A673 (cell line): Measurements from ENCODE around the gene TMEM43. TPM values are rescaled to one million over a fixed set of nuclear protein-coding genes. Genes with fewer than 3 reads are reported as not detected.
A peak's percentile ranks its signal among the peaks of the same experiment; 100 is the strongest.

Experiments used
- BruUV-seq: library from RNA; stranded (reverse); fragments of 400-500 nt; replicated peaks from 2 replicates; lab custom pipeline; 2021; lab: Mats Ljungman, UMichigan
- CTCF ChIA-PET: fragments of 300-600 bp; sonication (Branson Sonifier 250); formaldehyde crosslinking; loops from one replicate; lab custom pipeline; 2022; ENCODE audit warnings: antibody characterized with exemption; lab: Charles Lee
- POLR2A ChIA-PET: fragments of 300-600 bp; sonication (Branson Sonifier 250); formaldehyde crosslinking; loops from one replicate; lab custom pipeline; 2022; ENCODE audit warnings: antibody characterized with exemption; ENCODE audit not compliant: low non-redundant PET; lab: Charles Lee
- DNase-seq: peaks from one replicate; pipeline ENCODE4 v3.0.0-alpha.2; 2015; ENCODE audit warnings: low spot score
- H3K27ac ChIP-seq: fragments of 200-600 bp; sonication (generic); 2 replicates; pipeline ENCODE4 v1.5.1; 2016; ENCODE audit warnings: mixed run types, low read depth, mild to moderate bottlenecking, mixed read lengths, antibody characterized with exemption, low read length; ENCODE audit not compliant: poor library complexity, severe bottlenecking
- H3K27me3 ChIP-seq: fragments of 200-600 bp; sonication (generic); replicated peaks from 2 replicates; pipeline ENCODE4 v1.6.1; 2017; ENCODE audit warnings: mixed run types, low read depth, mild to moderate bottlenecking, mixed read lengths, antibody characterized with exemption, low read length; ENCODE audit not compliant: insufficient read depth, poor library complexity
- H3K36me3 ChIP-seq: fragments of 200-600 bp; sonication (generic); 2 replicates; pipeline ENCODE4 v1.6.1; 2016; ENCODE audit warnings: mixed run types, mild to moderate bottlenecking, mixed read lengths, antibody characterized with exemption, low read length; ENCODE audit not compliant: insufficient read depth, poor library complexity, severe bottlenecking
- H3K4me1 ChIP-seq: fragments of 200-600 bp; sonication (generic); 2 replicates; pipeline ENCODE4 v1.6.1; 2017; ENCODE audit warnings: mixed run types, mild to moderate bottlenecking, mixed read lengths, antibody characterized with exemption, low read length; ENCODE audit not compliant: insufficient read depth, poor library complexity, severe bottlenecking
- H3K4me3 ChIP-seq: fragments of 200-600 bp; sonication (generic); 2 replicates; pipeline ENCODE4 v1.5.1; 2016; ENCODE audit warnings: low read depth, mixed run types, mild to moderate bottlenecking, mixed read lengths, low read length; ENCODE audit not compliant: poor library complexity, severe bottlenecking
- H3K9me3 ChIP-seq: fragments of 200-600 bp; sonication (generic); 2 replicates; pipeline ENCODE4 v1.6.1; 2016; ENCODE audit warnings: mixed run types, low read depth, mild to moderate bottlenecking, mixed read lengths, antibody characterized with exemption, low read length; ENCODE audit not compliant: poor library complexity, severe bottlenecking
- CTCF ChIP-seq: fragments of 300-800, 200-600 bp; sonication (generic); conservative IDR thresholded peaks from 2 replicates; pipeline ENCODE4 v1.5.1; 2017; ENCODE audit warnings: low read depth, mild to moderate bottlenecking, antibody characterized with exemption, low read length, moderate library complexity, mixed read lengths
- EZH2 ChIP-seq: fragments of 200-600 bp; sonication (generic); IDR thresholded peaks from 2 replicates; pipeline ENCODE4 v1.6.1; 2017; ENCODE audit warnings: borderline replicate concordance, low read depth, mild to moderate bottlenecking, mixed read lengths, antibody characterized with exemption, low read length; ENCODE audit not compliant: poor library complexity, severe bottlenecking
- intact Hi-C: fragments of 100-400 bp; cut with micrococcal nuclease; formaldehyde crosslinking; loops from one replicate; pipeline ENCODE4 v1.10.0; 2022; ENCODE audit not compliant: unreplicated experiment
- total RNA-seq: library from RNA; stranded (reverse); gene quantifications from 2 replicates; pipeline ENCODE4 v1.2.3, GENCODE V29; 2021

The TMEM43 gene
- total RNA-seq, 1 experiment from 2014 or later = 55.6 TPM

GRCh38 chr3:14143271-14144225 lies 18.7 kb downstream of the TMEM43 start:
- Histone ChIP-seq H3K27me3 (no peaks in the 10 kb centered on the region), H3K27ac (peak overlapping the region; percentile 72), H3K4me1 (peaks cover 27% of the 10 kb centered on the region), H3K36me3 (peaks cover 28% of the 10 kb centered on the region), H3K4me3 (no peak overlapping the region), H3K9me3 (no peaks in the 10 kb centered on the region)
- POLR2A ChIA-PET = no interaction called here
- TF ChIP-seq EZH2 (no peak), CTCF (no peak)
- DNase-seq = peak; percentile 35
- intact Hi-C loops = no loop called here
- CTCF ChIA-PET = interaction anchor here (2.7 kb wide), 1 partner anchor 247 kb away, joined by 9 read pairs; no protein-coding TSS in a partner anchor
- BruUV-seq = no TSS peak

GRCh38 chr3:14144423-14145075 lies 19.7 kb downstream of the TMEM43 start:
- DNase-seq = peak; percentile 93
- BruUV-seq = no TSS peak
- TF ChIP-seq CTCF (no peak), EZH2 (no peak)
- intact Hi-C loops = no loop called here
- no peak overlapping the region for H3K4me3 ChIP-seq
- CTCF ChIA-PET = interaction anchor here (1.9 to 2.7 kb wide), 2 partner anchors 20 to 248 kb away, joined by 4 to 9 read pairs; partner anchors contain the start of genes CHCHD4 and TMEM43
- H3K9me3 ChIP-seq = no peaks in the 10 kb centered on the region
- POLR2A ChIA-PET = no interaction called here
- H3K36me3 ChIP-seq = peaks cover 26% of the 10 kb centered on the region
- H3K27ac ChIP-seq = peak overlapping the region; percentile 72
- no peaks in the 10 kb centered on the region for H3K27me3 ChIP-seq
- H3K4me1 ChIP-seq = peaks cover 27% of the 10 kb centered on the region

GRCh38 chr3:14145236-14145635 lies 20.4 kb downstream of the TMEM43 start:
- Histone ChIP-seq H3K4me3 (no peak overlapping the region), H3K27ac (peak overlapping the region; percentile 72), H3K4me1 (peaks cover 27% of the 10 kb centered on the region), H3K9me3 (no peaks in the 10 kb centered on the region), H3K27me3 (no peaks in the 10 kb centered on the region), H3K36me3 (peaks cover 25% of the 10 kb centered on the region)
- intact Hi-C loops = no loop called here
- TF ChIP-seq EZH2 = no peak
- no peak for TF ChIP-seq CTCF
- TSS peak; percentile 53 for BruUV-seq
- ChIA-PET POLR2A (no interaction called here), CTCF (interaction anchor here (1.9 to 2.7 kb wide), 2 partner anchors 20 to 249 kb away, joined by 4 to 9 read pairs; partner anchors contain the start of genes CHCHD4 and TMEM43)
- no peak for DNase-seq
